SU-DHL-6 (cell line): Measurements from ENCODE around the gene ING4.

Source experiments
- EZH2phosphoT487 ChIP-seq: fragments of 200-600 bp; sonication (generic), shearing (Covaris generic); conservative IDR thresholded peaks from 2 replicates; pipeline ENCODE4 v1.6.1; 2018; ENCODE audit warnings: mild to moderate bottlenecking, antibody characterized with exemption, low read length, moderate library complexity, mixed read lengths
- TF ChIP-seq, protein P1 (sequence below): fragments of 200-600 bp; sonication (generic); IDR thresholded peaks from one replicate; pipeline ENCODE4 v1.5.1; 2017; ENCODE audit warnings: antibody characterized with exemption, mild to moderate bottlenecking, low read length, moderate library complexity; ENCODE audit not compliant: insufficient read depth, poor library complexity, severe bottlenecking

DNA sequence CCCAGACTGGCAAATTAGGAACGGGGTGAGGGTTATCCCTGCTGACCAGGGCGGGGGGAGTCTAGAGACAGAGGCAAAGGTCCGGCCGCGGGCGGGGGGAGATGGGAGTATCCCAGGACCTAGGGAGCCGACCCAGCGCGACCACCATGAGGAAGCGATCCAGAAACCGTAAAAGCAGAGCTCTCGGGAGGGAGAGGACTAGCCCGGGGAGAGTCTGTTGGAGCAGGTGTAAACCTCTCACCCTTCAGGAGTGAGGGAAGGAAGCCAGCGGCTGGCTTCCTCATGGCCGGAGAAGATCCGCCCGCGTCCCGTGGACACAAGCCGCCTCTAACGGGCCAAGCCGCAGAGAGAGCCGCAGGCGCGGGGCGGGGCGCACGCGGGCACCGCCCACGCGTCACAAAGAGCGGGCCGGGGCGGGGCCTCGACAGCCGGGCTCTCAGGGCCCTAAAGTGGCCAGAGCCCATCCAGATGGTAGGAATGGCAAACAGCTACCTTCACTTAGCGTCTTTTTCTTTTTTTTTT is 15.8 kb downstream of the ING4 start, which contains the start of gene ACRBP:
- TF ChIP-seq, protein P1, sequence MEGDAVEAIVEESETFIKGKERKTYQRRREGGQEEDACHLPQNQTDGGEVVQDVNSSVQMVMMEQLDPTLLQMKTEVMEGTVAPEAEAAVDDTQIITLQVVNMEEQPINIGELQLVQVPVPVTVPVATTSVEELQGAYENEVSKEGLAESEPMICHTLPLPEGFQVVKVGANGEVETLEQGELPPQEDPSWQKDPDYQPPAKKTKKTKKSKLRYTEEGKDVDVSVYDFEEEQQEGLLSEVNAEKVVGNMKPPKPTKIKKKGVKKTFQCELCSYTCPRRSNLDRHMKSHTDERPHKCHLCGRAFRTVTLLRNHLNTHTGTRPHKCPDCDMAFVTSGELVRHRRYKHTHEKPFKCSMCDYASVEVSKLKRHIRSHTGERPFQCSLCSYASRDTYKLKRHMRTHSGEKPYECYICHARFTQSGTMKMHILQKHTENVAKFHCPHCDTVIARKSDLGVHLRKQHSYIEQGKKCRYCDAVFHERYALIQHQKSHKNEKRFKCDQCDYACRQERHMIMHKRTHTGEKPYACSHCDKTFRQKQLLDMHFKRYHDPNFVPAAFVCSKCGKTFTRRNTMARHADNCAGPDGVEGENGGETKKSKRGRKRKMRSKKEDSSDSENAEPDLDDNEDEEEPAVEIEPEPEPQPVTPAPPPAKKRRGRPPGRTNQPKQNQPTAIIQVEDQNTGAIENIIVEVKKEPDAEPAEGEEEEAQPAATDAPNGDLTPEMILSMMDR = no peak
- no peak for TF ChIP-seq EZH2phosphoT487
